ENCODE measurements around the gene CFAP61. TPM values are rescaled to one million over a fixed set of nuclear protein-coding genes. Genes with fewer than 3 reads are reported as not detected.

Gene CFAP61
- total RNA-seq, 6 donors from 2014 or later = 0.37 to 14.3 (median 6.1) TPM

GRCh38 chr20:20398123-20398522 lies 345.8 kb downstream of the CFAP61 start:
- H3K9me3 ChIP-seq = no peaks in the 10 kb centered on the region
- H3K36me3 ChIP-seq = peaks cover 0 to 73% (median 33%) of the 10 kb centered on the region in 4 donors
- DNase-seq (no peak), ATAC-seq (ENCODE audit: low FRiP score in 2 of 2) (no peak)
- H3K27me3 ChIP-seq = no peaks in the 10 kb centered on the region
- no peaks in the 10 kb centered on the region for H3K4me1 ChIP-seq
- no peak overlapping the region for H3K4me3 ChIP-seq
- WGBS, 2 donors = 94 to 97% methylated on average over 7 of the region's 7 CpGs
- no peak overlapping the region for H3K27ac ChIP-seq
- TF ChIP-seq CTCF (IDR thresholded peaks at IDR 0.05) = no peak
- TF ChIP-seq EP300 (IDR thresholded peaks at IDR 0.05) = no peak
- TF ChIP-seq POLR2A (IDR thresholded peaks at IDR 0.05) = no peak
- no peak for TF ChIP-seq POLR2AphosphoS5 (IDR thresholded peaks at IDR 0.05)

- Histone ChIP-seq H3K27ac (no peak overlapping the region), H3K4me3 (no peak overlapping the region), H3K27me3 (no peaks in the 10 kb centered on the region), H3K9me3 (no peaks in the 10 kb centered on the region), H3K4me1 (no peaks in the 10 kb centered on the region), H3K36me3 (peaks cover 0 to 76% (median 28%) of the 10 kb centered on the region in 4 donors)
- 88 to 92% methylated on average over 12 to 13 of the region's 13 CpGs for WGBS, 2 donors
- TF ChIP-seq CTCF (IDR thresholded peaks at IDR 0.05) = no peak
- no peak for TF ChIP-seq EP300 (IDR thresholded peaks at IDR 0.05)
- no peak for TF ChIP-seq POLR2AphosphoS5 (IDR thresholded peaks at IDR 0.05)
- no peak for TF ChIP-seq POLR2A (IDR thresholded peaks at IDR 0.05)
- no peak for DNase-seq
- peak in 1 of 2 donors; percentile 14 for ATAC-seq (ENCODE audit: low FRiP score in 2 of 2)
Observed at GRCh38 chr20:20399531-20400500, 347.5 kb downstream of the CFAP61 start.

GRCh38 chr20:20401991-20402390 lies 349.7 kb downstream of the CFAP61 start:
- ATAC-seq (ENCODE audit: low FRiP score in 2 of 2) (no peak), DNase-seq (no peak)
- 78% methylated on average over 3 of the region's 3 CpGs for WGBS, 2 donors
- H3K27ac ChIP-seq = no peak overlapping the region
- H3K4me1 ChIP-seq = no peaks in the 10 kb centered on the region
- TF ChIP-seq POLR2A (IDR thresholded peaks at IDR 0.05) = no peak
- no peak for TF ChIP-seq CTCF (IDR thresholded peaks at IDR 0.05)
- TF ChIP-seq EP300 (IDR thresholded peaks at IDR 0.05) = no peak
- TF ChIP-seq POLR2AphosphoS5 (IDR thresholded peaks at IDR 0.05) = no peak
- H3K9me3 ChIP-seq = no peaks in the 10 kb centered on the region
- H3K36me3 ChIP-seq = peaks cover 0 to 73% (median 12%) of the 10 kb centered on the region in 4 donors
- no peaks in the 10 kb centered on the region for H3K27me3 ChIP-seq
- no peak overlapping the region for H3K4me3 ChIP-seq

- WGBS, 2 donors = 93 to 97% methylated on average over 5 of the region's 5 CpGs
- H3K4me3 ChIP-seq = no peak overlapping the region
- DNase-seq (no peak), ATAC-seq (ENCODE audit: low FRiP score in 2 of 2) (no peak)
- H3K9me3 ChIP-seq = no peaks in the 10 kb centered on the region
- no peak overlapping the region for H3K27ac ChIP-seq
- no peaks in the 10 kb centered on the region for H3K4me1 ChIP-seq
- no peaks in the 10 kb centered on the region for H3K27me3 ChIP-seq
- H3K36me3 ChIP-seq = peaks cover 0 to 64% (median 8%) of the 10 kb centered on the region in 4 donors
- TF ChIP-seq CTCF (IDR thresholded peaks at IDR 0.05) (no peak), POLR2A (IDR thresholded peaks at IDR 0.05) (no peak), POLR2AphosphoS5 (IDR thresholded peaks at IDR 0.05) (no peak), EP300 (IDR thresholded peaks at IDR 0.05) (no peak)
Observed at GRCh38 chr20:20404633-20405032, 352.3 kb downstream of the CFAP61 start.
